IMR-90 (cell line): ENCODE measurements around the gene RUNDC3A.

ENCODE experiments used
- BHLHE40 ChIP-seq: fragments of 150-350 bp; IDR thresholded peaks from 2 replicates; pipeline ENCODE4 v1.6.1; 2016; ENCODE audit warnings: mild to moderate bottlenecking, low read depth, low read length
- CEBPB ChIP-seq: IDR thresholded peaks from 2 replicates; pipeline ENCODE4 v1.6.1; 2012; ENCODE audit warnings: low read depth, low read length, improper control_type of control experiment
- CHD1 ChIP-seq: IDR thresholded peaks from 2 replicates; pipeline ENCODE4 v1.6.1; 2012; ENCODE audit warnings: low read depth, low read length, improper control_type of control experiment
- MAFK ChIP-seq: IDR thresholded peaks from 2 replicates; pipeline ENCODE4 v1.6.1; 2012; ENCODE audit warnings: low read depth, low read length, improper control_type of control experiment
- POLR2A ChIP-seq: IDR thresholded peaks from 2 replicates; pipeline ENCODE4 v1.6.1; 2012; ENCODE audit warnings: mild to moderate bottlenecking, low read depth, low read length
- RAD21 ChIP-seq: IDR thresholded peaks from 2 replicates; pipeline ENCODE4 v1.6.1; 2012; ENCODE audit warnings: low read length, improper control_type of control experiment
- RCOR1 ChIP-seq: IDR thresholded peaks from 2 replicates; pipeline ENCODE4 v1.6.1; 2012; ENCODE audit warnings: mild to moderate bottlenecking, low read length, improper control_type of control experiment; ENCODE audit not compliant: insufficient replicate concordance
- RFX5 ChIP-seq: IDR thresholded peaks from 2 replicates; pipeline ENCODE4 v1.8.0; 2012; ENCODE audit warnings: low read depth, mild to moderate bottlenecking, low read length, moderate library complexity
- TF ChIP-seq, protein P1 (sequence below): conservative IDR thresholded peaks from 2 replicates; pipeline ENCODE4 v1.5.1; 2012; ENCODE audit warnings: mild to moderate bottlenecking, low read depth, low read length, improper control_type of control experiment

DNA sequence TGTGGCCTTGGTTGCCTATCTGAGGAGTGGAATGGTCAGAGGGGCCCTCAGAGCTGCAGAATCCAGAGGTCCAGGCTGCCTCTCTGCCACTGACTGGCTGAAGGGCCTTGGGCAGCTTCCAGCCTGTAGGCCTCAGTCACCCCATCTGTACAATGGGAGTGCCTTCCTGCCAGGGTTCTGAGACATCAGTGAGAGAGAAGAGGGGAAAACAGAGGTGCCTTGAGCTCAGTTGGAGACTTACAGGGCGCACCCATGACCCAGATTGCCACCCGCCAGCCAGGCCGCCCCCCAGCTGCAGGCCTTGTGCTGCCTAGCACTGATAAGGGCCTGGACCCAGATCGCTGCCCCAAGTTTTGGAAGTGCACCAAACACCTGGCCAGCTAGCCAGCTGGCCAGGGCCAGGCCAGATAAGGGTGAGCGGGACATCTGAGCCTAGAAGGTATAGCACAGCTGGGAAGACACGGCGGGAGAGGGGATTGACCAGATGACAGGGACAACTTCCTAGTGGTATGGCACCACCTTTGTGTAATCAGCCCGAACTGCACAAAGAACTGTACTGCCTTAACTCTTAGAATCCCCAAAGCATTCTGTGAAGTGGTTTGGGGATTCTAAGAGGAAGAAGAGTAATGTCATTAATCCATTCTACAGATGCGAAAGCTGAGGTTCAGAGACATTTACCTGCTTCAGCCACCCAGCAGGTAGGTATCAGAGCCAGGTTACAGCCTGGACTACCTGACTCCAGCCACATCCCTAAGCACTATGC is 41.8 kb upstream of the RUNDC3A start:
- TF ChIP-seq, protein P1, sequence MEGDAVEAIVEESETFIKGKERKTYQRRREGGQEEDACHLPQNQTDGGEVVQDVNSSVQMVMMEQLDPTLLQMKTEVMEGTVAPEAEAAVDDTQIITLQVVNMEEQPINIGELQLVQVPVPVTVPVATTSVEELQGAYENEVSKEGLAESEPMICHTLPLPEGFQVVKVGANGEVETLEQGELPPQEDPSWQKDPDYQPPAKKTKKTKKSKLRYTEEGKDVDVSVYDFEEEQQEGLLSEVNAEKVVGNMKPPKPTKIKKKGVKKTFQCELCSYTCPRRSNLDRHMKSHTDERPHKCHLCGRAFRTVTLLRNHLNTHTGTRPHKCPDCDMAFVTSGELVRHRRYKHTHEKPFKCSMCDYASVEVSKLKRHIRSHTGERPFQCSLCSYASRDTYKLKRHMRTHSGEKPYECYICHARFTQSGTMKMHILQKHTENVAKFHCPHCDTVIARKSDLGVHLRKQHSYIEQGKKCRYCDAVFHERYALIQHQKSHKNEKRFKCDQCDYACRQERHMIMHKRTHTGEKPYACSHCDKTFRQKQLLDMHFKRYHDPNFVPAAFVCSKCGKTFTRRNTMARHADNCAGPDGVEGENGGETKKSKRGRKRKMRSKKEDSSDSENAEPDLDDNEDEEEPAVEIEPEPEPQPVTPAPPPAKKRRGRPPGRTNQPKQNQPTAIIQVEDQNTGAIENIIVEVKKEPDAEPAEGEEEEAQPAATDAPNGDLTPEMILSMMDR, result no peak
- no peak for TF ChIP-seq POLR2A
- no peak for TF ChIP-seq RFX5
- no peak for TF ChIP-seq CHD1
- TF ChIP-seq RCOR1, result no peak
- no peak for TF ChIP-seq BHLHE40
- TF ChIP-seq RAD21, result no peak
- no peak for TF ChIP-seq MAFK
- no peak for TF ChIP-seq CEBPB
